HL-60 (cell line): Measurements from ENCODE around the gene SCYL3.
A peak's percentile ranks its signal among the peaks of the same experiment; 100 is the strongest.

ENCODE experiments used
- CTCF ChIP-seq: IDR thresholded peaks from one replicate; pipeline ENCODE4 v1.5.1; 2011; ENCODE audit warnings: low read length, control low read depth, inconsistent platforms; ENCODE audit not compliant: insufficient read depth
- GABPA ChIP-seq: IDR thresholded peaks from 2 replicates; pipeline ENCODE4 v1.6.1; 2012; ENCODE audit warnings: low read depth
- TF ChIP-seq, protein P1 (sequence below): IDR thresholded peaks from 2 replicates; pipeline ENCODE4 v1.6.1; 2012; ENCODE audit warnings: low read depth; ENCODE audit not compliant: insufficient replicate concordance

GRCh38 chr1:169893645-169894423 is at the start of gene SCYL3:
- no peak for TF ChIP-seq CTCF
- TF ChIP-seq, protein P1, sequence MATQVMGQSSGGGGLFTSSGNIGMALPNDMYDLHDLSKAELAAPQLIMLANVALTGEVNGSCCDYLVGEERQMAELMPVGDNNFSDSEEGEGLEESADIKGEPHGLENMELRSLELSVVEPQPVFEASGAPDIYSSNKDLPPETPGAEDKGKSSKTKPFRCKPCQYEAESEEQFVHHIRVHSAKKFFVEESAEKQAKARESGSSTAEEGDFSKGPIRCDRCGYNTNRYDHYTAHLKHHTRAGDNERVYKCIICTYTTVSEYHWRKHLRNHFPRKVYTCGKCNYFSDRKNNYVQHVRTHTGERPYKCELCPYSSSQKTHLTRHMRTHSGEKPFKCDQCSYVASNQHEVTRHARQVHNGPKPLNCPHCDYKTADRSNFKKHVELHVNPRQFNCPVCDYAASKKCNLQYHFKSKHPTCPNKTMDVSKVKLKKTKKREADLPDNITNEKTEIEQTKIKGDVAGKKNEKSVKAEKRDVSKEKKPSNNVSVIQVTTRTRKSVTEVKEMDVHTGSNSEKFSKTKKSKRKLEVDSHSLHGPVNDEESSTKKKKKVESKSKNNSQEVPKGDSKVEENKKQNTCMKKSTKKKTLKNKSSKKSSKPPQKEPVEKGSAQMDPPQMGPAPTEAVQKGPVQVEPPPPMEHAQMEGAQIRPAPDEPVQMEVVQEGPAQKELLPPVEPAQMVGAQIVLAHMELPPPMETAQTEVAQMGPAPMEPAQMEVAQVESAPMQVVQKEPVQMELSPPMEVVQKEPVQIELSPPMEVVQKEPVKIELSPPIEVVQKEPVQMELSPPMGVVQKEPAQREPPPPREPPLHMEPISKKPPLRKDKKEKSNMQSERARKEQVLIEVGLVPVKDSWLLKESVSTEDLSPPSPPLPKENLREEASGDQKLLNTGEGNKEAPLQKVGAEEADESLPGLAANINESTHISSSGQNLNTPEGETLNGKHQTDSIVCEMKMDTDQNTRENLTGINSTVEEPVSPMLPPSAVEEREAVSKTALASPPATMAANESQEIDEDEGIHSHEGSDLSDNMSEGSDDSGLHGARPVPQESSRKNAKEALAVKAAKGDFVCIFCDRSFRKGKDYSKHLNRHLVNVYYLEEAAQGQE, result peak; percentile 13
- TF ChIP-seq GABPA, result peak; percentile 81
